CD4-positive, alpha-beta T cell treated with Interleukin-4 for 1 hour (primary cell): Measurements from ENCODE around the gene RHBDD2.
A peak's percentile ranks its signal among the peaks of the same experiment; 100 is the strongest.
"Not testable (repeated sequence)": the region's sequence is repeated elsewhere in the genome, so short reads cannot be mapped to it uniquely, and the experiment has no call there.

Experiments
- DNase-seq, 2 donors: peaks; one replicate each; pipeline ENCODE4 v3.0.0-alpha.2; 2020 to 2022

RHBDD2 gene

GRCh38 chr7:75889223-75889825 is 10.5 kb downstream of the RHBDD2 start:
- DNase-seq = no peak

- DNase-seq = no peak
Measured at GRCh38 chr7:75889826-75890225, 11.0 kb downstream of the RHBDD2 start.

- not testable (repeated sequence) for DNase-seq
Measured at GRCh38 chr7:75891237-75891636, 12.4 kb downstream of the RHBDD2 start.

GRCh38 chr7:75891815-75892411 is 13.1 kb downstream of the RHBDD2 start:
- no peak for DNase-seq

- DNase-seq = no peak
Measured at GRCh38 chr7:75892634-75893272, 13.9 kb downstream of the RHBDD2 start.

GRCh38 chr7:75896803-75897327 is 18.0 kb downstream of the RHBDD2 start:
- no peak for DNase-seq

- no peak for DNase-seq
Measured at GRCh38 chr7:75900617-75901315, 21.9 kb downstream of the RHBDD2 start.

GRCh38 chr7:75905785-75906604 is 27.2 kb downstream of the RHBDD2 start:
- DNase-seq = peak; percentile 19 to 79

GRCh38 chr7:75906991-75907667 is 28.3 kb downstream of the RHBDD2 start:
- no peak for DNase-seq

- not testable (repeated sequence) for DNase-seq
Measured at GRCh38 chr7:75907668-75908039, 28.8 kb downstream of the RHBDD2 start.

GRCh38 chr7:75909521-75910132 is 30.8 kb downstream of the RHBDD2 start:
- DNase-seq = no peak

GRCh38 chr7:75911186-75911585 is 32.4 kb downstream of the RHBDD2 start:
- not testable (repeated sequence) for DNase-seq

GRCh38 chr7:75913437-75913836 is 34.6 kb downstream of the RHBDD2 start:
- DNase-seq = no peak

GRCh38 chr7:75914169-75914654 is 35.4 kb downstream of the RHBDD2 start:
- DNase-seq = no peak

GRCh38 chr7:75914655-75915415 is 36.0 kb downstream of the RHBDD2 start, which contains the start of gene POR:
Gene POR (plus strand): TSS chr7:75915155. CDS start chr7:75954002, 38,847 bp downstream.
- DNase-seq = peak; percentile 95 to 98

GRCh38 chr7:75915416-75916156 is 36.8 kb downstream of the RHBDD2 start:
- DNase-seq = peak in 1 of 2 donors; percentile 24

GRCh38 chr7:75916259-75916658 is 37.4 kb downstream of the RHBDD2 start:
- no peak for DNase-seq

GRCh38 chr7:75916685-75917634 is 38.1 kb downstream of the RHBDD2 start:
- DNase-seq = no peak
